Measurements from ENCODE around the gene LIPC.

LIPC gene

GRCh38 chr15:58458076-58458475, 26.3 kb downstream of the LIPC start:
- no peak for DNase-seq (ENCODE audit: low read depth)

GRCh38 chr15:58459045-58459444, 27.3 kb downstream of the LIPC start:
- DNase-seq (ENCODE audit: low read depth) = no peak

DNA sequence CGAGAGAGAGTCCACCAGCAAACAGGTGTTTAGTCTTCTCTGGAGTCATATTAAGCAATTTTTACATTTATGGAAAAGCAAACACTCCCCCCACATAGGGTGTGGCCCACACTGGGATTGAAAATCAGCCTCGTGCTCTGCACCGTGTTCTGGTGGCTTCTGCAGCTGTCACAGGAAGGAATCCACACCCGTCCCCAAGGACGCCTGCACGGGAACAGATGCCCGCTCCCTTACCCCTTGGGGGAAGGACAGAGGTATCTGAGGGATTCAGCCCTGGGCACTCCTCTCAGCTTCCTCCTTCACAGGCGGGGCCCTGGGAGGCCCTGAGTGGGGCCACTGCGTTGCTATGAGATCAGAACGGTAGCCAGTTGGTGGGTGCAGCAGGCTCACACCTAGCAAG, 27.8 kb downstream of the LIPC start:
- no peak for DNase-seq (ENCODE audit: low read depth)

DNA sequence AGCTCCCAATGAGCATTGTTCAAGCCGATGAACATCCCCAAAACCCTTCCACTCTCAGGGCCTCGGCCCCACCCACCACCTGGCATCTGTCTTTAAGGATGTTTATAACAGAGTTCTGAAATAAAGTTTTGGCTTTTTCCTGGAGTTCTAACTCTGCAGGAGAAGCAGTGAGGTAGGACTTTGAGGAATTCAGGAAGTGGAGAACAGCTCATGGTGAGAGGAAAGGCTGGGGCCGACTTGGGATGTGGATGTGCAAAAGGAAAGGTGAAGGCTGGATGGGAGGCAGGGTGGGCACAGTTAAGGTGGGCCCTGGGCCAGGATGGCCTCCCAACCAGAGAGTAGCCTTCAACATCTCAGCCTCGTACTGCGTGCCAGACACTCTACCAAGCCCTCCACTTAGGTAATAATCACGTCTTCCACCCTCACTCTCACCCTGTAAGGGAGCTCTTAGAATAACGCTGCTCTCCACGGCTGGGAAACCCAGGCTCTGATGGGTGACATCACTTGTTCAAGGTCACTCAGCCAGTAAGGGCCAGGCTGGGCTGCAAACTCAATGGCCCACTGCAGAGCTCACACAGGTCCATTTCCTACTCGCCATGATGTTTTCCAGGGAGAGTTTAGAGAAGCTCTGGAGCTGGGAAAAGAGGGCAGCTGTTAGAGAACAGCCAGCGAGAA, 28.5 kb downstream of the LIPC start:
- no peak for DNase-seq (ENCODE audit: low read depth)

DNA sequence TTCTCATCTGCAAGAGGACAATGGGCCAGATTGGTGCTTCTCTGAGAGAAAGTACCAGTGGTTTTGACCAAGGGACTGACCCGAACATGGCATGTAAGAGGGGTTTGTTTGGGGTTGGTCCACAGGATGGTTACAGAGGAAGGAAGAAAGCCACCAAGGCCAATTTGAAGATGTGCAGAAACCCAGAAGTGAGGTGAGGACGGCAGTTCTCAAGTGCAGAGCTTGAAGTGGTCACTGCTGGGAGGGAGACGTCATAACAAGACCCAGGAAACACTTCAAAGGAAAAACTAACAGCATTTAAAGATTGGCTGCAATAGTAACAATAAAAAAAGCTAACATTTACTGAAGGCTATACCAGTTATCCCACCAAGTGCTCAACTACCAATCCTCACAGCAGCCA, 29.1 kb downstream of the LIPC start:
- no peak for DNase-seq (ENCODE audit: low read depth)

GRCh38 chr15:58462547-58462946, 30.8 kb downstream of the LIPC start:
- DNase-seq (ENCODE audit: low read depth) = no peak

GRCh38 chr15:58462973-58463663, 31.3 kb downstream of the LIPC start:
- no peak for DNase-seq (ENCODE audit: low read depth)

GRCh38 chr15:58463815-58464650, 32.2 kb downstream of the LIPC start:
- peak; percentile 47 for DNase-seq (ENCODE audit: low read depth)

DNA sequence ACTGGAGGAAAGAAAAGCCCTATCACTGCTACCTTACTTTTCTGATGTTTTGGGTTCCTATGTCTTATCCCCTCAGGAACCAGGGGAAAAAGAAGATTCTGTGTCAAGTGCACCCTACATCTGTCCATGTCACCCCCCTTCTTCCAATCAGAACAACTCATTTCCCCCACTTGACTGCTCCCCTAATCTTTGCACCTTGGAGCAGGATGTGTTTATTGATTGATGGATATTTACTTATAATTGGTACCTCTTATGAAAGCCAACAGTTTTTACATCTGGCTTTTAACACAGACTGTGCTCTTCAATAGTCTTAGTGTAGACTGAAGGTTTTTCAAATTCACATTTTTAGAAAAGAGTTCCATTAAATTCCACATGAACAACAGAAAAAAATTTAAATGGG, 33.3 kb downstream of the LIPC start:
- no peak for DNase-seq (ENCODE audit: low read depth)

- no peak for DNase-seq (ENCODE audit: low read depth)
These were observed 34.2 kb downstream of the LIPC start for GRCh38 chr15:58465866-58466517.

- no peak for DNase-seq (ENCODE audit: low read depth)
These were observed 34.8 kb downstream of the LIPC start for GRCh38 chr15:58466566-58466965.

GRCh38 chr15:58467121-58467721, 35.4 kb downstream of the LIPC start:
- peak; percentile 49 for DNase-seq (ENCODE audit: low read depth)

- peak; percentile 34 for DNase-seq (ENCODE audit: low read depth)
These were observed 36.1 kb downstream of the LIPC start for GRCh38 chr15:58467722-58468423.

DNA sequence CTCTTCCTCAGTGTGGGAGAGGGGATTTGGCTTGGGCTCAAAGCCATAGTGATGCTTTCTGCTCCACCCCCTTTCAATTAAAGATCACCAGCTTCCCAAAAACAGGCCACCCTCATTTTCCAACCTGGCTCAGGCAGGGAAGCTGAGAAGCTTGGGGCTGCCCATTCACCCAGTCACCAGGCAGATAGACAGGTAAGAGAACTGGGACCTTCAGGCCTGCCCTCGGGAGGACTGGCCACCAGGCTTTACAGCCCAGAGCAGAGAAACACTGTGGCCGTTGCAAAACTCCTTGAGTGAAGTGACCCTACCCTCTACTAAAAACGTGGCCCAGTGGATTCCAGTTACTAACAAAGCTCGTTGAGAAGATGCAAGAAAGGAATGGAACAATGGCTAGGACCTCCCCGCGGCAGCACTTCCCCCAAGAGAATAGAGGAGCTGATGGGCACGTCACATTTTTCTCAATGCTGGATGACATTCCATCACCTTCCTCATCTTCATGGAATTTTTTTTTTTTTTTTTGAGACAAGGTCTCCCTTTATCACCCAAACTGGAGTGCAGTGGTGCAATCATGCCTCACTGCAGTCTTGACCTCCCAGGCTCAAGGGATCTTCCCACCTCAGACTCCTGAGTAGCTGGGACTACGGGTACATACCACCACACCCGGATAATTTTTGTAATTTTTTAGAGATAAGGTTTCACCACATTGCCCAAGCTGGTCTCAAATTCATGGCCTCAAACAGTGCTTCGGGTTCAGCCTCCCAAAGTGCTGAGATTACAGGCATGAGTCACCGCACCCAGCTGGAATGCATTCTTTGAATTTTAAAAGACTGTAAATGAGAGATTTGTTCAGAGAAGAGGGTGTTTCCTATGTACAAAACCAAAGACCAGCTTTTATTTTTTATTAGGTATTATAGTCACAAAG, 37.9 kb downstream of the LIPC start:
- peak; percentile 99 for DNase-seq (ENCODE audit: low read depth)

- DNase-seq (ENCODE audit: low read depth) = no peak
These were observed 39.6 kb downstream of the LIPC start for GRCh38 chr15:58471348-58471747.

- DNase-seq (ENCODE audit: low read depth) = no peak
These were observed 40.4 kb downstream of the LIPC start for GRCh38 chr15:58472221-58472620.

GRCh38 chr15:58472821-58473581, 41.2 kb downstream of the LIPC start:
- DNase-seq (ENCODE audit: low read depth) = peak; percentile 42

GRCh38 chr15:58473724-58474123, 41.9 kb downstream of the LIPC start:
- peak; percentile 94 for DNase-seq (ENCODE audit: low read depth)

DNA sequence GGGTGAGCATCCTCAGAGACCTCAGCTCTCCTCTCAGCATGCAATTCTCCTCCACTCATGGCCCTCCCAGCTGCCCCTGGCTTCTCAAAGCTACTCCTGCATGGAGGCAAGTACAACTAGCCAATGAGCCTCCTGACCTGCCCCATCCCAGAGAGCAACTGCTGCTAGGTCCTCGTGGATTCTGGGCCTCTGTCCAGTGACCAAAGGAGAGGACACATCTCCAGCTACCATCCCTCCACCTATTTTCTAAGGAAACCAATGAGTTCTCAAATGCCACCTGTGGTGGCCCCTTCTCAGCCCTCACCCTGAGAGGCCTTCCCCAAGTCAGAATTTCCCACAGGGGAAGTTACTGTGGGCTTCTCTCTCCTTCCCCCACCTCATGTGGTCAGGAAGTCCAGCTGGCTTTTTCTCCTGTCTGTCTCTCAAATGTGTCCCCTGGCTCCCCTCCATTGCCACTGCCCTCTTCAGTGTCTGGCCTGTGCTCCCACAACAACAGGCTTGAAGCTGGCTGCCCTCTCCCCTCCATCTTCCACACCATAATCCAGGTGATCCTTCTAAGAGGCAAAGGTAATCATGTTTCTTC, 43.0 kb downstream of the LIPC start:
- DNase-seq (ENCODE audit: low read depth) = no peak

Measured in iris pigment epithelial cell (primary cell).